SK-N-SH (cell line): Measurements from ENCODE around the gene TMEM255B. TPM values are rescaled to one million over a fixed set of nuclear protein-coding genes. Genes with fewer than 3 reads are reported as not detected.

Source experiments
- CTCF ChIA-PET: fragments of 300-600, 350-600 bp; formaldehyde crosslinking; extraction: SDS; loops from one replicate; lab custom pipeline; 2021; lab: Yijun Ruan, JAX
- POLR2A ChIA-PET: fragments of 350-600 bp; sonication (Branson Sonifier 250); formaldehyde crosslinking; extraction: SDS; loops from one replicate; lab custom pipeline; 2020; ENCODE audit warnings: antibody characterized with exemption, inconsistent platforms; lab: Yijun Ruan, JAX
- DNase-seq: peaks from one replicate; pipeline ENCODE4 v3.0.0; 2012
- H2AFZ ChIP-seq: fragments of 200-600 bp; sonication (generic); 2 replicates; pipeline ENCODE4 v1.8.1; 2016; ENCODE audit warnings: antibody characterized with exemption, mild to moderate bottlenecking, low read depth
- H3F3A ChIP-seq: fragments of 200-600 bp; sonication (generic); replicated peaks from 2 replicates; pipeline ENCODE3; 2016; ENCODE audit warnings: antibody characterized with exemption, mild to moderate bottlenecking; ENCODE audit not compliant: insufficient read depth
- H3K27ac ChIP-seq, 2 experiments: fragments of 200-500 bp in 1 of 2; fragments of 200-600 bp in 1 of 2; sonication (Bioruptor generic) in 1 of 2; sonication (generic), shearing (Covaris generic) in 1 of 2; 2 replicates each; pipeline versions ENCODE4 v1.5.1 to v1.6.1; 2014 to 2016; ENCODE audit warnings: low read depth in 2 of 2, inconsistent platforms in 1 of 2, low read length in 1 of 2, mild to moderate bottlenecking in 1 of 2, mixed read lengths in 1 of 2
- H3K27me3 ChIP-seq: fragments of 200-600 bp; sonication (generic), shearing (Covaris generic); 2 replicates; pipeline ENCODE4 v1.6.1; 2016; ENCODE audit warnings: mixed run types; ENCODE audit not compliant: insufficient read depth
- H3K36me3 ChIP-seq, 2 experiments: fragments of 200-500 bp in 1 of 2; fragments of 200-600 bp in 1 of 2; sonication (Bioruptor generic) in 1 of 2; sonication (generic) in 1 of 2; replicated peaks in 1 of 2; 2 replicates each; pipeline versions ENCODE3 to v1.5.1; 2014 to 2016; ENCODE audit warnings: low read length in 1 of 2, mild to moderate bottlenecking in 1 of 2; ENCODE audit not compliant: insufficient read depth in 2 of 2, control insufficient read depth in 1 of 2
- H3K4me1 ChIP-seq, 2 experiments: fragments of 200-500 bp in 1 of 2; fragments of 200-600 bp in 1 of 2; sonication (Bioruptor generic) in 1 of 2; sonication (generic), shearing (Covaris generic) in 1 of 2; 2 replicates each; pipeline versions ENCODE4 v1.5.1 to v1.6.1; 2014 to 2016; ENCODE audit warnings: low read depth in 1 of 2, low read length in 1 of 2, mixed run types in 1 of 2; ENCODE audit not compliant: insufficient read depth in 2 of 2, control insufficient read depth in 1 of 2
- H3K4me2 ChIP-seq: fragments of 200-600 bp; sonication (generic), shearing (Covaris generic); 2 replicates; pipeline ENCODE4 v1.6.1; 2017; ENCODE audit warnings: mixed run types
- H3K4me3 ChIP-seq, 2 experiments: fragments of 200-500 bp in 1 of 2; fragments of 200-600 bp in 1 of 2; sonication (Bioruptor generic) in 1 of 2; sonication (generic), shearing (Covaris generic) in 1 of 2; 2 replicates each; pipeline versions ENCODE4 v1.5.1 to v1.8.1; 2014 to 2016; ENCODE audit warnings: low read depth in 2 of 2, inconsistent platforms in 1 of 2, low read length in 1 of 2, mild to moderate bottlenecking in 1 of 2, mixed read lengths in 1 of 2, moderate library complexity in 1 of 2
- H3K79me2 ChIP-seq: fragments of 200-600 bp; sonication (generic); 2 replicates; pipeline ENCODE4 v1.8.1; 2017; ENCODE audit warnings: mild to moderate bottlenecking; ENCODE audit not compliant: insufficient read depth
- H3K9ac ChIP-seq: fragments of 200-600 bp; sonication (generic); 2 replicates; pipeline ENCODE4 v1.6.1; 2017; ENCODE audit warnings: mixed run types
- H3K9me2 ChIP-seq: fragments of 200-600 bp; sonication (generic); 2 replicates; pipeline ENCODE4 v1.6.1; 2017; ENCODE audit warnings: mixed run types
- H3K9me3 ChIP-seq: fragments of 200-600 bp; sonication (generic); 2 replicates; pipeline ENCODE4 v1.6.1; 2017; ENCODE audit warnings: mixed run types, mild to moderate bottlenecking, moderate library complexity
- H4K20me1 ChIP-seq: fragments of 200-600 bp; sonication (generic); 2 replicates; pipeline ENCODE4 v1.6.1; 2017; ENCODE audit warnings: mild to moderate bottlenecking, mixed run types; ENCODE audit not compliant: insufficient read depth
- EP300 ChIP-seq, 2 experiments: IDR thresholded peaks; 2 replicates each; pipeline versions ENCODE4 v1.4.0 to v1.6.1; 2012; ENCODE audit warnings: borderline replicate concordance in 1 of 2, low read depth in 1 of 2, low read length in 1 of 2
- EZH2phosphoT487 ChIP-seq: fragments of 200-600 bp; sonication (generic); IDR thresholded peaks from 2 replicates; pipeline ENCODE4 v1.6.1; 2017; ENCODE audit warnings: low read depth, mixed run types, mild to moderate bottlenecking, antibody characterized with exemption, moderate library complexity, borderline replicate concordance
- FOSL2 ChIP-seq: IDR thresholded peaks from 2 replicates; pipeline ENCODE4 v1.4.0; 2012; ENCODE audit warnings: low read depth, mild to moderate bottlenecking, moderate library complexity, borderline replicate concordance
- FOXJ3 ChIP-seq: sonication (generic); formaldehyde crosslinking; IDR thresholded peaks from 2 replicates; pipeline ENCODE4 v1.5.1; 2020; ENCODE audit warnings: mild to moderate bottlenecking, missing genetic modification reagents
- GABPA ChIP-seq: IDR thresholded peaks from 2 replicates; pipeline ENCODE4 v1.4.0; 2012; ENCODE audit warnings: low read depth, mild to moderate bottlenecking
- JUND ChIP-seq: IDR thresholded peaks from 2 replicates; pipeline ENCODE4 v1.4.0; 2012
- MAX ChIP-seq: IDR thresholded peaks from 2 replicates; pipeline ENCODE4 v1.4.0; 2012; ENCODE audit warnings: low read depth
- PBX3 ChIP-seq: IDR thresholded peaks from 2 replicates; pipeline ENCODE4; 2012
- POLR2AphosphoS5 ChIP-seq: IDR thresholded peaks from 2 replicates; pipeline ENCODE4 v1.6.1; 2012; ENCODE audit warnings: low read depth, low read length
- RAD21 ChIP-seq: IDR thresholded peaks from 2 replicates; pipeline ENCODE4 v1.6.1; 2012; ENCODE audit warnings: mild to moderate bottlenecking, low read length
- RCOR1 ChIP-seq: fragments of 150-350 bp; IDR thresholded peaks from 2 replicates; pipeline ENCODE4 v1.6.1; 2017; ENCODE audit warnings: antibody characterized with exemption, low read length
- RFX5 ChIP-seq: IDR thresholded peaks from 2 replicates; pipeline ENCODE4 v1.6.1; 2012; ENCODE audit warnings: mild to moderate bottlenecking, improper control_type of control experiment, low read length
- YY1 ChIP-seq: IDR thresholded peaks from 2 replicates; pipeline ENCODE4 v1.4.0; 2012; ENCODE audit warnings: low read depth, mild to moderate bottlenecking
- WGBS: methylation state at CpG from one replicate; pipeline ENCODE4 v1.1.6; 2017; ENCODE audit warnings: low lambda C conversion rate; 5-methylcytosine and 5-hydroxymethylcytosine counted together
- polyA plus RNA-seq, 3 experiments: library from polyadenylated mRNA; depleted of rRNA; stranded (reverse); fragments of >200 nt; gene quantifications; 2 replicates each; pipeline ENCODE4 v1.2.3, GENCODE V29; 2012

The TMEM255B gene
- polyA plus RNA-seq, 1 of the 3 experiments (the other 2 are of a cell fraction): 14.8 TPM

GRCh38 chr13:113805431-113806103 is 46.5 kb downstream of the TMEM255B start:
- ChIA-PET CTCF (no interaction called here), POLR2A (no interaction called here)
- no peaks in the 10 kb centered on the region for H3K9me2 ChIP-seq
- H3K4me3 ChIP-seq: no peak overlapping the region
- H3K9me3 ChIP-seq: no peaks in the 10 kb centered on the region
- H3K36me3 ChIP-seq: no peaks in the 10 kb centered on the region
- H3K27me3 ChIP-seq: no peaks in the 10 kb centered on the region
- H3K27ac ChIP-seq: no peak overlapping the region
- H3K4me1 ChIP-seq: peaks cover 0 to 13% of the 10 kb centered on the region in 2 experiments; a peak in 1 of 4 replicates
- no peaks in the 10 kb centered on the region for H3F3A ChIP-seq
- H3K4me2 ChIP-seq: no peak overlapping the region
- no peak overlapping the region for H2AFZ ChIP-seq
- 83% methylated on average over 12 of the region's 27 CpGs for WGBS
- no peaks in the 10 kb centered on the region for H4K20me1 ChIP-seq
- H3K9ac ChIP-seq: no peak overlapping the region
- H3K79me2 ChIP-seq: no peaks in the 10 kb centered on the region
- TF ChIP-seq PBX3 (no peak), GABPA (no peak), JUND (no peak), EZH2phosphoT487 (no peak), FOSL2 (no peak), EP300 (IDR thresholded peaks at IDR 0.05; ENCODE audit: borderline replicate concordance in 1 of 2, low read depth in 1 of 2, low read length in 1 of 2) (no peak), RCOR1 (no peak), RFX5 (no peak), RAD21 (no peak), YY1 (no peak), FOXJ3 (CRISPR knock-in tag) (no peak)
- TF ChIP-seq, all 33 proteins: peak for 0
- DNase-seq: no peak

GRCh38 chr13:113806104-113806471 is 47.1 kb downstream of the TMEM255B start:
- H3K9me2 ChIP-seq: no peaks in the 10 kb centered on the region
- no peaks in the 10 kb centered on the region for H3K9me3 ChIP-seq
- DNase-seq: no peak
- ChIA-PET POLR2A (no interaction called here), CTCF (interaction anchor here (1.2 kb wide), 1 partner anchor 10 kb away, joined by 3 read pairs; no protein-coding TSS in a partner anchor)
- H2AFZ ChIP-seq: no peak overlapping the region
- TF ChIP-seq POLR2AphosphoS5 (no peak), MAX (no peak)
- TF ChIP-seq, all 33 proteins: peak for 0
- no peak overlapping the region for H3K4me3 ChIP-seq
- WGBS: 74% methylated on average over 9 of the region's 11 CpGs
- H3K27ac ChIP-seq: no peak overlapping the region
- no peaks in the 10 kb centered on the region for H3K27me3 ChIP-seq
- no peaks in the 10 kb centered on the region for H3K36me3 ChIP-seq
- no peaks in the 10 kb centered on the region for H3K79me2 ChIP-seq
- H3F3A ChIP-seq: no peaks in the 10 kb centered on the region
- H4K20me1 ChIP-seq: no peaks in the 10 kb centered on the region
- H3K9ac ChIP-seq: no peak overlapping the region
- H3K4me2 ChIP-seq: no peak overlapping the region
- peaks cover 0 to 13% of the 10 kb centered on the region in 2 experiments; a peak in 1 of 4 replicates for H3K4me1 ChIP-seq
